GM10847 (cell line): ENCODE data around the gene SMIM41.

Source experiments
- POLR2A ChIP-seq: IDR thresholded peaks from 2 replicates; pipeline ENCODE4 v1.6.1; 2011; ENCODE audit not compliant: insufficient read length; ENCODE audit errors: extremely low read depth

SMIM41 gene

DNA sequence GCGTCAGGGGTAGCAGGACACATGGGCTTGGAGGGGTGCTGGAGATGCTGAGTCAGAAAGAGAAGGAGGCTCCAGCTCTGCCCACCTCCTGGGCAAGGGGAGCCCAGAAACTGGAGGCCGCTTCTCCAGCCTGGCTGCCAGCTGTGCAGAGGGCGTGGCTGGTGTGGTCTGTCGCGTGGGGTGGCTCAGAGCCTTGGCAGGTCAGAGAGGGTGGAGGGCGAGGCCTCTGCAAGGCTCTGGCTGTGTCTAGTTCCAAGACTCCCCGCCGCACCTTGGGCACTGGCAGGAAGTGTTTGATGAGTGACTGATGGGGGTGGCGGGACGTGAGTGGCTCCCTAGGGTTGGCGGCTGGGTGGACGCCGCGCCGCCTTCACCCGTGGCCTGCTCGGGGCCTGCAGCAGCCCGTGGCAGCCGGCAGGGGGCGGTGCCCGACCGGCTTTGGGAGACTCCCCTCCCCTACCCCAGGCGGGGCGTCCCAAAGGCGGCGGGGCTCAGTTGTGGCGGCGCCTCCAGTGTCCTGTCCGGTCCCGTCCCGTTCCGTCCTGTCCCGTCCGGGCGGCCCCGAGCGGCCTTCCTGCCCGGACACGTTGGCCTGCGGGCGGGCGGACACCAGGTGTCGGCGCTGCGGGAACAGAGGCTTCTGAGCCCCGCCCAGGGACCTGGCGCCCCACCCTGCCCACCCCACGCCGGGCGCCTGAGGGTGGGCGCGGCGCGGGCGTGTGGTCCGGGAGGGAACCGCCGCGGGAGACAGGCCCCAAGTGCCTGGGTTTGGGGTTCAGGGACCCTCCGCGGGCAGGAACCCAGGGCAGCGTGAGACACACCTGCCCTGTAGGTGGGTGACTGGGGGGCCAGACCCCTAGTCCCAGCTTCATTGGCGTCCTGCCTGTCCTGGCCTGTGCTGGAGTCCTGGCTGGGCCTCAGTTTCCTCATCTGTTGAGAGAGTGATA is 72.6 kb downstream of the SMIM41 start:
- no peak for TF ChIP-seq POLR2A

DNA sequence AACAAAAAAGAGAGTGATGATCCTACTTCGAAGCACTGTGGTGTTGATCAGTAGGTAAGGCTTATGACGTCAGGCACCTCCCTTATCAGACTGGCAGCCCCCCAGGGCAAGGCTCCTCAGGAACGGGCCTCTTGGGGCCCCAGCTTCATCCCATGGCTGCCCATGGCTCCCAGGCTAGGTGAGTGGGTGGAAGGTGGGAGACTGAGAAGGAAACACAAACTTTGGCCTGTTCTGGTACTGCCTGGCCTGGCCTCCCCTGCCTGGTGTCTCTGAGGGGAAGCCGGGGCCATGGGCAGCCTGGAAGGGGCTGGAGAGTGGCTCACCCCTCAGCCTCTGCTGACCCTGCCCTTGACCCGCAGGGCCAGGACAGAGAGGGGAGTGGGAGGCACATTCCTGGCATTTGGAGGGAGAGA is 73.4 kb downstream of the SMIM41 start:
- TF ChIP-seq POLR2A: no peak

DNA sequence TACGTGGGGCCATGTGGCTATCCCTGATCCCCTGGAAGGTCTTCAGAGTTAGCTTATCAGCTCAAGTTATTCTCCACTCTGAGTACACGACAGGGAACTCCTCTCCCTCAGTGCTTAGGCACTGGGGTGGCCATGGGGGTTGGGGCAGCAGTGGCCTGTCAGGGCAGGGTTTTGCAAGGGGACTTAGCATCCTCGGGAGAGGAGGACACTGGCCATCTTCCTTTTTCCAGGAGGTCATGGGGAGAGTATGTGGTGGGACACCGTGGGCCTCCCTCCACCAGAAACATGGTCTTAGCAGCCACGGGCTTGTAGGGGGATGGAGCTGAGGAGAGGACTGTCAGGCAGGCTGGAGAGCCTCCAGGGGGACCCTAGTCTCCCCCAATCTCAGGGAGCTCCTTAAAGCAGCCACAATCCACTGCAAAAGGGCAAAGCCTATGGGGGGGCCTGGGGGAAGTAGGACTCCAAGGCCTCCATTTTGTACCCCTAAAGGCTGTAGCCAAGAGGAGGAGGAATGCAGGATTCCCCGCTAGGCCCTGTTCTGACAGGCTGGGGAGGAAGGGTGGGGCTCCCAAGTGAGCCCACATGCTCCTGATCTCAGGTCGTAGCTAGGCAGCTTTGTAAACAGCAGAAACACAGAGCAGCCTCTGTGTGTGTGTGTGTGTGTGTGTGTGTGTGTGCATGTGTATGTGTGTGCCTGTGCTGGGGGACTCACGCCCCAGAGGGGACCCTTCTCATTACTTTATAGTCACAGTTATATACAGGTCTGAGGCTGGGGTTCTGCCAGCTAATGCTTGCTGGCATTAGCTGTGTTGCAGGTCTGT is 75.8 kb downstream of the SMIM41 start:
- TF ChIP-seq POLR2A: no peak

DNA sequence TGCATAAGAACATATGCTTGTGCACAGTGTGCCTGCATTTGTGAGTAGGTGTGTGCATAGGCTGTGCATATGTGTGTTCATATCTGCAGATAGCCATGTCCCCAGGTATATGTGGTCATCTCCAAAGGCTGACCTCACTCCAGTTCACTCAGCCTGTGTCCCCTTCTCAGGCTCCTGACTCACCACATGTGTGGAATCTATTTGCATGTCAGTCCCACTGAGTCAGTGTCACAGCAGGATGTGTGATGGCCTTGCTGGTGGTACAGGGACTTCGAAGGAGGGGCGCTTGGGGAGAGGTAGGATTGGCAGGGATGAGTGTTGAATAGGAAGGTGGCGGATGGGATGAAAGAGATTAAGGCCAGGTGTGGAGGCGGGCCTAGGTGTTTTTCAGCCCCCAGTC is 76.8 kb downstream of the SMIM41 start:
- no peak for TF ChIP-seq POLR2A

DNA sequence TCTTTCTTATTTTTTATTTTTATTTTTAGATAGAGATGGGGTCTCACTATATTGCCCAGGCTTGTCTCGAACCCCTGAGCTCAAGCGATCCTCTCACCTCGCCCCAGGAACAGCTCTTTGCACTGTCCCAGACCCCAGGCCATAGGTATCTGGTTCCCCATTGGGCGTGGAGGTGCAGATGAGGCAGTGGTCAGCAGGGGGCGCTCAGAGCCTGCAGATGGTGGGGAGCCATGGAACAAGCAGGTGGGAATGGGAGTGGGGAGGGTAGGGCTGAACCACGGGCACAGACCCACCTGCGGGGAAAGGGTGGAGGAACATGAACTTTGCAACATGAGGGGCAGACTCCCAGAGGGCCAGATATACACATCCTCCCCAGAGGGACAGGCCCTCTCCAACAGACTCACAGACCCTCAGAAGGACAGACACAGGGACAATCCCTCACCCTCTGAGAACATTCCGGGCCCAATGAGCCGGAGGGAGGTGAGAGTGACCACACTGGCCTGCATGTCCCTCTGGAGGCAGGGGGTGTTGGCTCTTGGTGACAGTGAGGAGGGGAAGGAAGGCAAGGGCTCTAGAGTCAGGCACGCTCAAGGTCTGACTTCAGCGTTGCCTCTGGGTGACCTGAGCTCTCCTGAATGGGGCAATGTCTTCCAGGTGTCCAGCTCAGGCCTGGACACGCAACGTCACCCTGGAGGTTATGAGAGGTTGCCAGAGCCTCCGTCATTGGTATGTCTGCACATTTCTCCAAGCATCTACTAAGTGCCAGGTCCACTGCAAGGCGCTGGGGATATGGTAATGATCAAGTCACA is 77.5 kb downstream of the SMIM41 start:
- TF ChIP-seq POLR2A: no peak

DNA sequence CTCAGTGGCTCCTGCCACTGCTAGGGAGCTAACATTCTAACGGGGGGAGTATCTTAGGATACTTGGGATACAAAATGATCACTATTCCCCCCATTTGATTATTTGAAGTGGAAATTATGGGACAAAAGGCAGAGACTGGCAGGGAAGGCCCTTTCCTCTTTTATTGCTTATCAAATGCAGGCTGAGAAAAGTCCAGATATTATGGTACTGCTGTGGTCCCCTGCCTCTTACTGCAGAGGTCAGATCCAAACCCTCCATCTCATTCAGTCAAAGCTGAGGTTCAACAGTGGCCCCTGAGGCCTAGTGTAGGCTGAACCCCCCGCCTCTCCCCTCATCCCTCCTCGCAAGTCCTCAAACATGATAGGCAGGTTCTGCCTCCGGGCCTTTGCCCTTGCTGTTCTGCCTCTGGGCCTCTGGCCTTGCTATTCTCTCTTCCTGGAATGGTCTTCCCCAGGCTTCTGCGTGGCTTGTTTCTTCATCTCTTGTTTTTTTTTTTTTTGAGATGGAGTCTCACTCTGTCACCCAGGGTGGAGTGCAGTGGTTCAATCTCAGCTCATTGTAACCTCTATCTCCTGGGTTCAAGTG is 78.2 kb downstream of the SMIM41 start:
- no peak for TF ChIP-seq POLR2A
